Neural cell (in vitro differentiated cells): ENCODE measurements around the gene LCN9. TPM values are rescaled to one million over a fixed set of nuclear protein-coding genes. Genes with fewer than 3 reads are reported as not detected.

Experiments used
- H2AFZ ChIP-seq: fragments of 200-600, 300-800 bp; sonication (generic), shearing (Covaris generic); 2 replicates; pipeline ENCODE4 v1.6.0; 2014; ENCODE audit warnings: low read depth, mild to moderate bottlenecking, antibody characterized with exemption, low read length, moderate library complexity
- H3F3A ChIP-seq: fragments of 200-600 bp; shearing (Covaris generic); 2 replicates; pipeline ENCODE4 v1.6.1; 2016; ENCODE audit warnings: mild to moderate bottlenecking, moderate library complexity, mixed read lengths, antibody characterized with exemption, low read length; ENCODE audit not compliant: insufficient read depth, poor library complexity, severe bottlenecking
- H3K27ac ChIP-seq: fragments of 200-600, 300-800 bp; sonication (generic), shearing (Covaris generic); 2 replicates; pipeline ENCODE4 v1.5.1; 2014; ENCODE audit warnings: mild to moderate bottlenecking, low read length, moderate library complexity
- H3K27me3 ChIP-seq: fragments of 300-800, 200-600 bp; sonication (generic), shearing (Covaris generic); 2 replicates; pipeline ENCODE4 v1.6.0; 2014; ENCODE audit warnings: mild to moderate bottlenecking, low read depth, low read length, moderate library complexity; ENCODE audit not compliant: insufficient read depth
- H3K36me3 ChIP-seq: fragments of 300-800, 200-600 bp; sonication (generic), shearing (Covaris generic); 2 replicates; pipeline ENCODE4 v1.5.1; 2014; ENCODE audit warnings: mild to moderate bottlenecking, antibody characterized with exemption, low read length, moderate library complexity; ENCODE audit not compliant: insufficient read depth
- H3K4me2 ChIP-seq: fragments of 300-800, 200-600 bp; sonication (generic), shearing (Covaris generic); 2 replicates; pipeline ENCODE4 v1.6.0; 2014; ENCODE audit warnings: mild to moderate bottlenecking, low read length
- H3K4me3 ChIP-seq: fragments of 300-800, 200-600 bp; sonication (generic), shearing (Covaris generic); 2 replicates; pipeline ENCODE4 v1.5.1; 2014; ENCODE audit warnings: mild to moderate bottlenecking, low read length, moderate library complexity
- H3K79me2 ChIP-seq: fragments of 200-600 bp; shearing (Covaris generic); replicated peaks from 2 replicates; pipeline ENCODE4 v1.6.0; 2014; ENCODE audit warnings: mild to moderate bottlenecking, low read length, moderate library complexity; ENCODE audit not compliant: insufficient read depth
- H3K9ac ChIP-seq: fragments of 300-800, 200-600 bp; sonication (generic), shearing (Covaris generic); 2 replicates; pipeline ENCODE4 v1.6.1; 2016; ENCODE audit warnings: mild to moderate bottlenecking, low read length, mixed read lengths
- H3K9me2 ChIP-seq: fragments of 200-600 bp; shearing (Covaris generic); 2 replicates; pipeline ENCODE4 v1.6.1; 2016; ENCODE audit warnings: mild to moderate bottlenecking, low read length, mixed read lengths; ENCODE audit not compliant: insufficient read depth
- H3K9me3 ChIP-seq: fragments of 200-600, 300-800 bp; sonication (generic), shearing (Covaris generic); 2 replicates; pipeline ENCODE4 v1.6.1; 2016; ENCODE audit warnings: mild to moderate bottlenecking, mixed run types, low read length, moderate library complexity, mixed read lengths
- H4K20me1 ChIP-seq: fragments of 200-600 bp; shearing (Covaris generic); 2 replicates; pipeline ENCODE4 v1.6.1; 2016; ENCODE audit warnings: mild to moderate bottlenecking, mixed run types; ENCODE audit not compliant: insufficient read depth
- EP300 ChIP-seq: fragments of 450-650 bp; conservative IDR thresholded peaks from 2 replicates; pipeline ENCODE4 v1.6.1; 2014; ENCODE audit warnings: antibody characterized with exemption, mild to moderate bottlenecking, moderate library complexity; ENCODE audit not compliant: poor library complexity, severe bottlenecking
- EZH2 ChIP-seq: fragments of 200-600, 300-800 bp; shearing (Covaris generic), sonication (generic); IDR thresholded peaks from 2 replicates; pipeline ENCODE4 v1.6.1; 2014; ENCODE audit warnings: antibody characterized with exemption, low read length, borderline replicate concordance, mild to moderate bottlenecking; ENCODE audit not compliant: insufficient read depth, poor library complexity, severe bottlenecking
- MXI1 ChIP-seq: fragments of 450-650 bp; conservative IDR thresholded peaks from 2 replicates; pipeline ENCODE4 v1.6.1; 2014; ENCODE audit warnings: antibody characterized with exemption, mild to moderate bottlenecking; ENCODE audit not compliant: poor library complexity, severe bottlenecking
- POLR2AphosphoS5 ChIP-seq: IDR thresholded peaks from 2 replicates; pipeline ENCODE4 v1.6.1; 2012
- RAD21 ChIP-seq: fragments of 450-650 bp; conservative IDR thresholded peaks from 2 replicates; pipeline ENCODE4 v1.6.1; 2014; ENCODE audit warnings: antibody characterized with exemption, mild to moderate bottlenecking, moderate library complexity
- SMC3 ChIP-seq: fragments of 450-650 bp; conservative IDR thresholded peaks from 2 replicates; pipeline ENCODE4 v1.6.1; 2014; ENCODE audit warnings: antibody characterized with exemption, mild to moderate bottlenecking, moderate library complexity; ENCODE audit not compliant: poor library complexity
- TAF1 ChIP-seq: IDR thresholded peaks from 2 replicates; pipeline ENCODE4 v1.6.1; 2012; ENCODE audit warnings: low read depth
- polyA plus RNA-seq: library from polyadenylated mRNA; depleted of rRNA; stranded (reverse); fragments of >200 nt; gene quantifications from 2 replicates; pipeline ENCODE4 v1.2.3, GENCODE V29; 2014
- TF ChIP-seq, protein P1 (sequence below): IDR thresholded peaks from 2 replicates; pipeline ENCODE4 v1.6.1; 2012; ENCODE audit warnings: borderline replicate concordance
- TF ChIP-seq, protein P2 (sequence below): fragments of 450-650 bp; IDR thresholded peaks from 2 replicates; pipeline ENCODE4 v1.5.1; 2014; ENCODE audit warnings: antibody characterized with exemption, mild to moderate bottlenecking, moderate library complexity; ENCODE audit not compliant: poor library complexity, severe bottlenecking

LCN9 gene
- polyA plus RNA-seq, 1 donor from 2014 or later = 2.5 TPM

DNA sequence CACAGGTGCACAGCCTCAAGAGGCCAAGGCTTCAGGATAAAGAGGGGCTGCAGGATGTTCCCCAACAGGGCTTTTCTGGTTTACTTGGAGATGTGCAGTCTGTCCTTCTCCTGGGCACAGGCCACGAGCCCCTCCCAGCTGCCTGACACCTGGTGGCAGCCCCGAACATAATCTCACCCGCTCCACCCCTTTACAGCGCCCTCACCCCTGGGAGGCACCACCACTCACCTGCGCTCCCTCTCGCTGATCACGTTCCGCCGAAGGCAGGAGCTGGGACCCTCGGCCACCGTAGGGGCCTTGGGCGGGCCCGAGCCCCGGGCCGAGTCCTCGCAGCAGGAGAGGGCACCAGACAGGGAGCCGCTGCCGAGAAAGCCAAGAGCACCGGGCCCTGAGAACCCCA lies 35.7 kb downstream of the LCN9 start:
- H3K4me2 ChIP-seq = no peak overlapping the region
- H4K20me1 ChIP-seq = no peaks in the 10 kb centered on the region
- H3K9ac ChIP-seq = no peak overlapping the region
- TF ChIP-seq EP300 (no peak), TAF1 (no peak), RAD21 (no peak), SMC3 (no peak), MXI1 (no peak)
- TF ChIP-seq, protein P1, sequence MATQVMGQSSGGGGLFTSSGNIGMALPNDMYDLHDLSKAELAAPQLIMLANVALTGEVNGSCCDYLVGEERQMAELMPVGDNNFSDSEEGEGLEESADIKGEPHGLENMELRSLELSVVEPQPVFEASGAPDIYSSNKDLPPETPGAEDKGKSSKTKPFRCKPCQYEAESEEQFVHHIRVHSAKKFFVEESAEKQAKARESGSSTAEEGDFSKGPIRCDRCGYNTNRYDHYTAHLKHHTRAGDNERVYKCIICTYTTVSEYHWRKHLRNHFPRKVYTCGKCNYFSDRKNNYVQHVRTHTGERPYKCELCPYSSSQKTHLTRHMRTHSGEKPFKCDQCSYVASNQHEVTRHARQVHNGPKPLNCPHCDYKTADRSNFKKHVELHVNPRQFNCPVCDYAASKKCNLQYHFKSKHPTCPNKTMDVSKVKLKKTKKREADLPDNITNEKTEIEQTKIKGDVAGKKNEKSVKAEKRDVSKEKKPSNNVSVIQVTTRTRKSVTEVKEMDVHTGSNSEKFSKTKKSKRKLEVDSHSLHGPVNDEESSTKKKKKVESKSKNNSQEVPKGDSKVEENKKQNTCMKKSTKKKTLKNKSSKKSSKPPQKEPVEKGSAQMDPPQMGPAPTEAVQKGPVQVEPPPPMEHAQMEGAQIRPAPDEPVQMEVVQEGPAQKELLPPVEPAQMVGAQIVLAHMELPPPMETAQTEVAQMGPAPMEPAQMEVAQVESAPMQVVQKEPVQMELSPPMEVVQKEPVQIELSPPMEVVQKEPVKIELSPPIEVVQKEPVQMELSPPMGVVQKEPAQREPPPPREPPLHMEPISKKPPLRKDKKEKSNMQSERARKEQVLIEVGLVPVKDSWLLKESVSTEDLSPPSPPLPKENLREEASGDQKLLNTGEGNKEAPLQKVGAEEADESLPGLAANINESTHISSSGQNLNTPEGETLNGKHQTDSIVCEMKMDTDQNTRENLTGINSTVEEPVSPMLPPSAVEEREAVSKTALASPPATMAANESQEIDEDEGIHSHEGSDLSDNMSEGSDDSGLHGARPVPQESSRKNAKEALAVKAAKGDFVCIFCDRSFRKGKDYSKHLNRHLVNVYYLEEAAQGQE = no peak
- TF ChIP-seq, protein P2, sequence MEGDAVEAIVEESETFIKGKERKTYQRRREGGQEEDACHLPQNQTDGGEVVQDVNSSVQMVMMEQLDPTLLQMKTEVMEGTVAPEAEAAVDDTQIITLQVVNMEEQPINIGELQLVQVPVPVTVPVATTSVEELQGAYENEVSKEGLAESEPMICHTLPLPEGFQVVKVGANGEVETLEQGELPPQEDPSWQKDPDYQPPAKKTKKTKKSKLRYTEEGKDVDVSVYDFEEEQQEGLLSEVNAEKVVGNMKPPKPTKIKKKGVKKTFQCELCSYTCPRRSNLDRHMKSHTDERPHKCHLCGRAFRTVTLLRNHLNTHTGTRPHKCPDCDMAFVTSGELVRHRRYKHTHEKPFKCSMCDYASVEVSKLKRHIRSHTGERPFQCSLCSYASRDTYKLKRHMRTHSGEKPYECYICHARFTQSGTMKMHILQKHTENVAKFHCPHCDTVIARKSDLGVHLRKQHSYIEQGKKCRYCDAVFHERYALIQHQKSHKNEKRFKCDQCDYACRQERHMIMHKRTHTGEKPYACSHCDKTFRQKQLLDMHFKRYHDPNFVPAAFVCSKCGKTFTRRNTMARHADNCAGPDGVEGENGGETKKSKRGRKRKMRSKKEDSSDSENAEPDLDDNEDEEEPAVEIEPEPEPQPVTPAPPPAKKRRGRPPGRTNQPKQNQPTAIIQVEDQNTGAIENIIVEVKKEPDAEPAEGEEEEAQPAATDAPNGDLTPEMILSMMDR = no peak
- H3K4me3 ChIP-seq = no peak overlapping the region
- H3K36me3 ChIP-seq = no peaks in the 10 kb centered on the region
- no peaks in the 10 kb centered on the region for H3K9me3 ChIP-seq
- H2AFZ ChIP-seq = no peak overlapping the region
- no peak overlapping the region for H3K27ac ChIP-seq
- no peaks in the 10 kb centered on the region for H3K9me2 ChIP-seq
- no peaks in the 10 kb centered on the region for H3F3A ChIP-seq
- peaks cover 4% of the 10 kb centered on the region for H3K27me3 ChIP-seq
- H3K79me2 ChIP-seq = no peaks in the 10 kb centered on the region

DNA sequence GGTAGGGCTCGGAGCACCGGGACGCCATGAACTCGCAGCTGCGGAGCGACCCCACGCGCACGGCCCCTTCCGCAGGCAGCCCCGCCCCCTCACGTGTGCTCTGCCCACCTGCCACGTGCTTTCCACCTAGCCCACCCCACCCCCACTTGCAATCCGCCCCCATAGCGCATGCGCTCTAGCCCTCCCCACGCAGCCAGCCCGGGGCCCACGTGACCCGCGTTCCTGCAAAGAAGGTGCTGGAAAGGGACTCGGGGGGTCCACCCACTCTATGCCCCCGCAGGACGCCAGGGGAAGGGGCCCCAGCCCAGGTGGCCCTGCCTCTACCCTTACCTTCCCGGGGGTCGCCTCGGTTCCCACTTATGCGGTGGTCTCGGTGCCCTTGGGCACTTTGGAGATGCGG lies 36.3 kb downstream of the LCN9 start, which contains the start of gene SOHLH1:
SOHLH1 (minus strand) TSS at position 42 of the 400 bp plus-strand sequence; CDS start at position 28, 14 bp downstream.
- Histone ChIP-seq H3K9ac (no peak within 1 kb of the TSS), H3K9me3 (no peaks in the 10 kb centered on the region), H3K36me3 (no peaks in the 10 kb centered on the region), H3K9me2 (no peaks in the 10 kb centered on the region), H3K27ac (no peak within 1 kb of the TSS), H3K79me2 (no peaks in the 10 kb centered on the region), H4K20me1 (no peaks in the 10 kb centered on the region), H2AFZ (no peak within 1 kb of the TSS), H3K4me3 (no peak within 1 kb of the TSS), H3K27me3 (peaks cover 4% of the 10 kb centered on the region), H3K4me2 (no peak within 1 kb of the TSS), H3F3A (no peaks in the 10 kb centered on the region)
- TF ChIP-seq EP300 = no peak
- TF ChIP-seq MXI1 = no peak
- no peak for TF ChIP-seq SMC3

DNA sequence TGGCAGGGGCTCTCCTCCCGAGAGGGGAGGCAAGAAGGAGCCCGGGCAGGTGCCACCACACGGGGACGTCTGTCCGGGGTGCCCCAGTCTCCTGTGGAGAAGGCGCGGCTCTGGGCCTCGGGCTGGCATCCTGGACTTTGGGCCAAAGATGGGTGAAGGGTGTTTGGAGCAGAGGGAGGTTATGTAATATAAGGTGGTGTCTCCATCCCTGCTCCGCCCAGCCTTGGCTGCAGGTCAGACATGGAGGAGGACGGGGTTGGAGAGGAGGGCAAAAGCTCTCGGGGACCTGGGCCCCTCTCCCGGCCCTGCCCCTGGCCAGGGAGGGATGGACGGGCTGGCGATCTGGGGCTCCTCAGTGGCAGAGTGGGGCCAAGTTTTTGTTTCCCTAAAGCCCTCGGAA lies 37.4 kb downstream of the LCN9 start:
- Histone ChIP-seq H3K9me3 (no peaks in the 10 kb centered on the region), H3K79me2 (no peaks in the 10 kb centered on the region), H3K27ac (no peak overlapping the region), H3F3A (no peaks in the 10 kb centered on the region), H2AFZ (no peak overlapping the region), H3K27me3 (peaks cover 4% of the 10 kb centered on the region), H4K20me1 (no peaks in the 10 kb centered on the region), H3K4me3 (no peak overlapping the region), H3K4me2 (no peak overlapping the region), H3K36me3 (no peaks in the 10 kb centered on the region), H3K9ac (no peak overlapping the region), H3K9me2 (no peaks in the 10 kb centered on the region)
- TF ChIP-seq POLR2AphosphoS5 = no peak
- no peak for TF ChIP-seq MXI1
- TF ChIP-seq, protein P2 = no peak
- no peak for TF ChIP-seq EZH2
- TF ChIP-seq SMC3 = no peak
- TF ChIP-seq EP300 = no peak
- no peak for TF ChIP-seq TAF1
- TF ChIP-seq, protein P1 = no peak
- TF ChIP-seq RAD21 = no peak
